Gastroesophageal sphincter (tissue), 4 donors: ENCODE data around the gene RNU5B-1. TPM values are rescaled to one million over a fixed set of nuclear protein-coding genes. Genes with fewer than 3 reads are reported as not detected.

ENCODE experiments used
- ATAC-seq: fragments of 150-250 bp; one replicate; pipeline ENCODE4 v1.9.1; 2016; ENCODE audit warnings: mild to moderate bottlenecking, moderate library complexity
- H3K27ac ChIP-seq, 4 donors: fragments of 200-600 bp; sonication (generic) in 3 of 4; 1 replicate in 3 of 4; 2 replicates in 1 of 4; pipeline ENCODE4 v1.5.1; 2016 to 2019
- H3K27me3 ChIP-seq: fragments of 200-600 bp; sonication (generic); one replicate; pipeline ENCODE4 v1.5.1; 2019
- H3K36me3 ChIP-seq, 2 donors: fragments of 200-600 bp; sonication (generic); one replicate each; pipeline ENCODE4 v1.5.1; 2019; ENCODE audit warnings: control low read depth in 1 of 2
- H3K4me1 ChIP-seq, 3 donors: fragments of 200-600 bp; sonication (generic); 1 replicate in 2 of 3; 2 replicates in 1 of 3; pipeline ENCODE4 v1.5.1; 2016 to 2019; ENCODE audit warnings: control low read depth in 2 of 3
- H3K4me3 ChIP-seq, 2 donors: fragments of 200-600 bp; sonication (generic); one replicate each; pipeline ENCODE4 v1.5.1; 2019; ENCODE audit warnings: mild to moderate bottlenecking in 1 of 2, moderate library complexity in 1 of 2
- H3K9me3 ChIP-seq, 3 donors: fragments of 200-600 bp; sonication (generic); one replicate each; pipeline ENCODE4 v1.5.1; 2017 to 2019; ENCODE audit warnings: control low read depth in 2 of 3
- CTCF ChIP-seq, 4 experiments: fragments of 200-600 bp in 2 of 4; fragments of 450-650 bp in 2 of 4; sonication (generic) in 1 of 4; IDR thresholded peaks; one replicate each; pipeline ENCODE4 v1.5.1; 2017 to 2019; ENCODE audit warnings: antibody characterized with exemption in 4 of 4, mild to moderate bottlenecking in 2 of 4, moderate library complexity in 2 of 4
- EP300 ChIP-seq: sonication (generic); formaldehyde crosslinking; IDR thresholded peaks from one replicate; pipeline ENCODE4 v1.6.1; 2017; ENCODE audit warnings: antibody characterized with exemption, mild to moderate bottlenecking
- POLR2A ChIP-seq, 2 donors: fragments of 450-650 bp; IDR thresholded peaks; one replicate each; pipeline ENCODE4 v1.6.1; 2017; ENCODE audit warnings: antibody characterized with exemption in 2 of 2, mild to moderate bottlenecking in 2 of 2, moderate library complexity in 1 of 2
- POLR2AphosphoS5 ChIP-seq: sonication (generic); formaldehyde crosslinking; IDR thresholded peaks from one replicate; pipeline ENCODE4 v1.6.1; 2017; ENCODE audit warnings: antibody characterized with exemption
- WGBS, 2 donors: methylation state at CpG; one replicate each; pipeline ENCODE4 v1.1.5; 2018; ENCODE audit warnings: low coverage in 1 of 2; 5-methylcytosine and 5-hydroxymethylcytosine counted together
- total RNA-seq, 4 donors: library from RNA; depleted of rRNA; stranded (reverse); fragments of >200 nt; gene quantifications; one replicate each; pipeline ENCODE4 v1.1.0, GENCODE V29; 2016

Gene RNU5B-1
- total RNA-seq, 4 donors from 2014 or later: not detected

- Histone ChIP-seq H3K4me3 (no peak overlapping the region), H3K36me3 (no peaks in the 10 kb centered on the region), H3K4me1 (no peaks in the 10 kb centered on the region), H3K27me3 (peaks cover 4% of the 10 kb centered on the region), H3K9me3 (no peaks in the 10 kb centered on the region), H3K27ac (no peak overlapping the region)
- TF ChIP-seq CTCF (IDR thresholded peaks at IDR 0.05): no peak
- no peak for TF ChIP-seq EP300
- no peak for TF ChIP-seq POLR2AphosphoS5
- no peak for TF ChIP-seq POLR2A (IDR thresholded peaks at IDR 0.05)
- 85 to 89% methylated on average over 3 to 21 of the region's 31 CpGs for WGBS, 2 donors
- ATAC-seq: no peak
Measured at GRCh38 chr15:65332391-65333147, 28.1 kb downstream of the RNU5B-1 start.

GRCh38 chr15:65333148-65333820 is 28.8 kb downstream of the RNU5B-1 start:
- H3K27ac ChIP-seq: no peak overlapping the region
- no peaks in the 10 kb centered on the region for H3K36me3 ChIP-seq
- TF ChIP-seq POLR2AphosphoS5 (no peak), CTCF (IDR thresholded peaks at IDR 0.05) (no peak), EP300 (no peak), POLR2A (IDR thresholded peaks at IDR 0.05) (no peak)
- no peaks in the 10 kb centered on the region for H3K4me1 ChIP-seq
- H3K9me3 ChIP-seq: no peaks in the 10 kb centered on the region
- 90% methylated on average over 4 of the region's 16 CpGs; no CpG with 5 or more reads in 1 of the 2 donors for WGBS, 2 donors
- H3K4me3 ChIP-seq: no peak overlapping the region
- peaks cover 11% of the 10 kb centered on the region for H3K27me3 ChIP-seq
- no peak for ATAC-seq

DNA sequence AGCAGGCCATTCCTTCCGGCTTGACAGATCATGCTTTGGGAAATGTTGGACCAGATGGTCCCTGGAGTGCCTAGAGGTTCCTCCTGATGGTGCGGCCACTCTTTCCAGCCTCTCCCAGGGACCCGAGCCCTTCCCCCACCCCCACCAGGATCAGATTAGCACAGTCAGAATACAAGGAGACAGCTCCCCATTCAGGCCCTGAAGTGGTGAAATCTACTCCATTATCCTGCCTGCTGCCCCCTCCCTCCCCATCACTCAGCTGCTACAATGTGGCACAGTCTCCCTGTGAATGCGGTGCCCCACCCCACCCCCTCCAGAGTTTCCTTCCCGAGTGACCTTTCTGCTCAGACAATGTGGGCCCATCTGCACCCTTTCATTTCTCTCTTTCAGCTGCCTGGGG is 29.4 kb downstream of the RNU5B-1 start:
- WGBS, 2 donors: 80% methylated on average over 2 of the region's 5 CpGs; no CpG with 5 or more reads in 1 of the 2 donors
- Histone ChIP-seq H3K27ac (no peak overlapping the region), H3K4me1 (no peaks in the 10 kb centered on the region), H3K4me3 (no peak overlapping the region), H3K9me3 (no peaks in the 10 kb centered on the region), H3K27me3 (peaks cover 11% of the 10 kb centered on the region), H3K36me3 (no peaks in the 10 kb centered on the region)
- TF ChIP-seq POLR2AphosphoS5: no peak
- TF ChIP-seq POLR2A (IDR thresholded peaks at IDR 0.05): no peak
- ATAC-seq: no peak

DNA sequence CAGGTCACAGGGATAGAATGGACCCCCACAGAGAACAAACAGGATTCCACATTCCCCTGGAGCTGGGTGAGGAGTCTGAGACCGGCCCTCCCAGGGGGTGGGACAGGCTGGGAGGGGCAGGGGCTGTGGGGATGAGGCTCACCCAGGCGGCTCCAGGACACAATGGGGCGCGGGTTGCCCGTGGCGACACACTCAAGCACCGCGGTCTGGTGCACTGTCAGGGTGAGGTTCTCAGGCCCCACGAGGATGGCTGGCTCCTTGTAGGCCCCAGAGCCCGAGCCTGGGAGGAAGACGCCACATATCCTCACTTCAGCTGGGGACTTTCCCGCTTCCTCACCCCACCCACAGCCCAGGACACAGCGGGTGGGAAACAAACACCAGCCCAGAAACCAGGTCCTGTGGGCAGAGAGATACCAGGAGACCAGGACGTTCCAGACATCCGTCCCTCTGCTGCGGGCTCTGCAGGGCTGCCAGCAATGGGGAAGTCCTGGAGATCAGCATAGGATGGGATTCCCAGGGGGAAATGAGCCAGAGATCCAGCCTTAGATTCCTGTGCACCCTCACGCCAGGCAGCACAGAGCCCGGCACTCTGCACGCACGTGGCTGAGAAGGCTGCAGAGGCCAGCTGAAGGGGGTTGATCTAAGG is 30.2 kb downstream of the RNU5B-1 start:
- no peaks in the 10 kb centered on the region for H3K9me3 ChIP-seq
- peaks cover 12% of the 10 kb centered on the region for H3K27me3 ChIP-seq
- H3K36me3 ChIP-seq: no peaks in the 10 kb centered on the region
- no CpG with 5 or more reads among the region's 20 CpGs for WGBS, 2 donors
- ATAC-seq: no peak
- H3K27ac ChIP-seq: no peak overlapping the region
- H3K4me3 ChIP-seq: no peak overlapping the region
- H3K4me1 ChIP-seq: no peaks in the 10 kb centered on the region
- TF ChIP-seq EP300: no peak
- no peak for TF ChIP-seq CTCF (IDR thresholded peaks at IDR 0.05)
- TF ChIP-seq POLR2AphosphoS5: no peak
- no peak for TF ChIP-seq POLR2A (IDR thresholded peaks at IDR 0.05)

GRCh38 chr15:65335278-65336055 is 31.0 kb downstream of the RNU5B-1 start:
- TF ChIP-seq CTCF (IDR thresholded peaks at IDR 0.05): no peak
- no peak for TF ChIP-seq POLR2A (IDR thresholded peaks at IDR 0.05)
- no peak for TF ChIP-seq POLR2AphosphoS5
- no peak for TF ChIP-seq EP300
- Histone ChIP-seq H3K27me3 (peaks cover 15% of the 10 kb centered on the region), H3K27ac (no peak overlapping the region), H3K4me3 (no peak overlapping the region), H3K36me3 (no peaks in the 10 kb centered on the region), H3K4me1 (no peaks in the 10 kb centered on the region), H3K9me3 (no peaks in the 10 kb centered on the region)
- WGBS, 2 donors: 98 to 100% methylated on average over 2 to 5 of the region's 19 CpGs
- no peak for ATAC-seq
